ENCODE data around the gene USP38.
"Not testable (repeated sequence)": the region's sequence is repeated elsewhere in the genome, so short reads cannot be mapped to it uniquely, and the experiment has no call there.

Gene USP38

GRCh38 chr4:143215873-143216272 lies 31.2 kb downstream of the USP38 start:
- no peak for DNase-seq

- no peak for DNase-seq
Observed at GRCh38 chr4:143224255-143224654, 39.5 kb downstream of the USP38 start.

GRCh38 chr4:143225167-143225566 lies 40.5 kb downstream of the USP38 start:
- DNase-seq = no peak

- DNase-seq = no peak
Observed at GRCh38 chr4:143230683-143231082, 46.0 kb downstream of the USP38 start.

- DNase-seq = no peak
Observed at GRCh38 chr4:143232277-143232676, 47.6 kb downstream of the USP38 start.

- DNase-seq = no peak
Observed at GRCh38 chr4:143234153-143234552, 49.4 kb downstream of the USP38 start.

- not testable (repeated sequence) for DNase-seq
Observed at GRCh38 chr4:143237195-143237594, 52.5 kb downstream of the USP38 start.

- DNase-seq = no peak
Observed at GRCh38 chr4:143240939-143241679, 56.4 kb downstream of the USP38 start.

GRCh38 chr4:143241892-143242291 lies 57.2 kb downstream of the USP38 start:
- DNase-seq = no peak

- no peak for DNase-seq
Observed at GRCh38 chr4:143243041-143243440, 58.3 kb downstream of the USP38 start.

GRCh38 chr4:143246977-143247376 lies 62.3 kb downstream of the USP38 start:
- DNase-seq = no peak

- no peak for DNase-seq
Observed at GRCh38 chr4:143247866-143248265, 63.1 kb downstream of the USP38 start.

GRCh38 chr4:143248827-143249226 lies 64.1 kb downstream of the USP38 start:
- no peak for DNase-seq

GRCh38 chr4:143250617-143251016 lies 65.9 kb downstream of the USP38 start:
- DNase-seq = no peak

GRCh38 chr4:143251348-143251747 lies 66.6 kb downstream of the USP38 start:
- DNase-seq = no peak

- DNase-seq = no peak
Observed at GRCh38 chr4:143251779-143252178, 67.1 kb downstream of the USP38 start.

- no peak for DNase-seq
Observed at GRCh38 chr4:143252478-143252877, 67.8 kb downstream of the USP38 start.

GRCh38 chr4:143253166-143253565 lies 68.4 kb downstream of the USP38 start:
- no peak for DNase-seq

GRCh38 chr4:143254491-143255226 lies 69.9 kb downstream of the USP38 start:
- DNase-seq = no peak

- no peak for DNase-seq
Observed at GRCh38 chr4:143256456-143256855, 71.7 kb downstream of the USP38 start.

- DNase-seq = no peak
Observed at GRCh38 chr4:143257356-143257755, 72.6 kb downstream of the USP38 start.

- DNase-seq = no peak
Observed at GRCh38 chr4:143260750-143261149, 76.0 kb downstream of the USP38 start.

- DNase-seq = no peak
Observed at GRCh38 chr4:143262838-143263237, 78.1 kb downstream of the USP38 start.

GRCh38 chr4:143267690-143268089 lies 83.0 kb downstream of the USP38 start:
- DNase-seq = not testable (repeated sequence)

All from SW 1271 (cell line).